Stimulated activated naive CD8-positive, alpha-beta T cell treated with anti-CD3 and anti-CD28 coated beads, Interleukin-15, Interleukin-2, amounts not matched to agents 100 U/mL and 50 U/mL, for 24 hours (primary cell): ENCODE data around the gene CD28.
"Not testable (repeated sequence)": the region's sequence is repeated elsewhere in the genome, so short reads cannot be mapped to it uniquely, and the experiment has no call there.

Experiments used
- ATAC-seq: fragments of 150-1000 bp; cut with Tn5 transposase; one replicate; pipeline ENCODE4 v1.10.0; 2021
- DNase-seq: peaks from one replicate; pipeline ENCODE4 v3.0.0; 2021

CD28 gene

GRCh38 chr2:203784710-203785270 lies 78.4 kb downstream of the CD28 start:
- ATAC-seq, DNase-seq: not testable (repeated sequence)

GRCh38 chr2:203785391-203786110 lies 79.1 kb downstream of the CD28 start:
- not testable (repeated sequence) for ATAC-seq, DNase-seq

GRCh38 chr2:203786549-203787351 lies 80.3 kb downstream of the CD28 start:
- ATAC-seq (no peak), DNase-seq (no peak)

- DNase-seq (no peak), ATAC-seq (no peak)
Observed at GRCh38 chr2:203787979-203788378, 81.5 kb downstream of the CD28 start.
